CD4-positive, alpha-beta T cell (primary cell): Measurements from ENCODE around the gene PLEKHF1. TPM values are rescaled to one million over a fixed set of nuclear protein-coding genes. Genes with fewer than 3 reads are reported as not detected.

Experiments
- ATAC-seq: fragments of 200-7000 bp; cut with Tn5 transposase; one replicate; pipeline ENCODE4 v1.10.0; 2022; ENCODE audit warnings: mild to moderate bottlenecking; ENCODE audit not compliant: poor library complexity
- CTCF ChIA-PET: fragments of 350-600 bp; sonication (Branson Sonifier 250); formaldehyde crosslinking; loops from one replicate; lab custom pipeline; 2021; ENCODE audit warnings: antibody characterized with exemption, inconsistent platforms; lab: Charles Lee
- POLR2A ChIA-PET: fragments of 350-600 bp; sonication (Branson Sonifier 250); formaldehyde crosslinking; loops from one replicate; lab custom pipeline; 2021; ENCODE audit warnings: antibody characterized with exemption, inconsistent platforms; lab: Charles Lee
- DNase-seq, 14 experiments: peaks; one replicate each; pipeline ENCODE4 v3.0.0-alpha.2; 2013 to 2020; ENCODE audit warnings: mixed read lengths in 2 of 14
- H3K27ac ChIP-seq, 2 donors: one replicate each; pipeline versions ENCODE4 v1.5.1 to v1.7.0; 2013; ENCODE audit warnings: low read length in 2 of 2, low read depth in 1 of 2, mild to moderate bottlenecking in 1 of 2
- H3K27me3 ChIP-seq, 2 experiments: 1 replicate in 1 of 2; 2 replicates in 1 of 2; pipeline versions ENCODE4 v1.6.1 to v1.7.0; 2013; ENCODE audit warnings: low read length in 2 of 2, control low read depth in 1 of 2, mild to moderate bottlenecking in 1 of 2, moderate library complexity in 1 of 2; ENCODE audit not compliant: insufficient read depth in 2 of 2, control insufficient read depth in 1 of 2
- H3K36me3 ChIP-seq: one replicate; pipeline ENCODE4 v1.6.1; 2013; ENCODE audit warnings: low read length, control low read depth; ENCODE audit not compliant: insufficient read depth
- H3K4me1 ChIP-seq: one replicate; pipeline ENCODE4 v1.6.1; 2013; ENCODE audit warnings: low read length, control low read depth; ENCODE audit not compliant: insufficient read depth
- H3K4me3 ChIP-seq: one replicate; pipeline ENCODE4 v1.5.1; 2013; ENCODE audit warnings: mild to moderate bottlenecking, low read length, moderate library complexity
- H3K9me3 ChIP-seq, 2 experiments: 1 replicate in 1 of 2; 2 replicates in 1 of 2; pipeline versions ENCODE4 v1.6.1 to v1.7.0; 2013; ENCODE audit warnings: low read length in 2 of 2, mild to moderate bottlenecking in 2 of 2, control low read depth in 1 of 2, moderate library complexity in 1 of 2; ENCODE audit not compliant: control insufficient read depth in 1 of 2, insufficient read depth in 1 of 2
- H3K27ac Mint-ChIP-seq: one replicate; pipeline ENCODE4 v1.8.0; 2020; ENCODE audit warnings: mixed read lengths
- H3K27me3 Mint-ChIP-seq: one replicate; pipeline ENCODE4 v1.8.0; 2021; ENCODE audit warnings: mixed read lengths
- H3K36me3 Mint-ChIP-seq: one replicate; pipeline ENCODE4 v1.8.0; 2021; ENCODE audit warnings: low read depth, mixed read lengths
- H3K4me1 Mint-ChIP-seq: one replicate; pipeline ENCODE4 v1.8.0; 2021; ENCODE audit warnings: low read depth, mixed read lengths
- H3K4me3 Mint-ChIP-seq: one replicate; pipeline ENCODE4 v1.8.0; 2020; ENCODE audit warnings: mild to moderate bottlenecking, mixed read lengths
- H3K9me3 Mint-ChIP-seq: one replicate; pipeline ENCODE4 v1.8.0; 2020; ENCODE audit warnings: mixed read lengths
- CTCF ChIP-seq: fragments of 200-600 bp; IDR thresholded peaks from one replicate; pipeline ENCODE4 v1.8.0; 2022; ENCODE audit warnings: antibody characterized with exemption, mild to moderate bottlenecking
- intact Hi-C, 2 experiments: fragments of 100-400 bp; cut with DNase I in 1 of 2; cut with micrococcal nuclease in 1 of 2; formaldehyde crosslinking; loops; one replicate each; pipeline versions ENCODE4 v1.15.1 to v1.9.0; 2023 to 2025; cut with DNase I, micrococcal nuclease
- total RNA-seq, 174 experiments: library from RNA in 2 of 174; stranded (reverse) in 2 of 174; gene quantifications; one replicate each; pipeline ENCODE4 v1.2.3 and lab custom pipeline; 2021 to 2026

The PLEKHF1 gene
- total RNA-seq, 2 experiments from 2014 or later: 37.5 to 41.0 TPM

- DNase-seq: peak in 1 of 14 experiments; percentile 21
- intact Hi-C loops: no loop called here
- Mint-ChIP-seq H3K27ac (no peak overlapping the region), H3K4me3 (no peak overlapping the region), H3K36me3 (no peaks in the 10 kb centered on the region), H3K4me1 (peaks cover 6% of the 10 kb centered on the region), H3K9me3 (no peaks in the 10 kb centered on the region), H3K27me3 (no peaks in the 10 kb centered on the region)
- no peaks in the 10 kb centered on the region for H3K9me3 ChIP-seq
- ChIA-PET POLR2A (no interaction called here), CTCF (no interaction called here)
- no peak overlapping the region for H3K4me3 ChIP-seq
- no peaks in the 10 kb centered on the region for H3K4me1 ChIP-seq
- ATAC-seq: no peak
- H3K36me3 ChIP-seq: no peaks in the 10 kb centered on the region
- no peak overlapping the region for H3K27ac ChIP-seq
- H3K27me3 ChIP-seq: no peaks in the 10 kb centered on the region
- TF ChIP-seq CTCF: no peak
These were observed 25.0 kb upstream of the PLEKHF1 start for GRCh38 chr19:29640231-29640630.

- Histone ChIP-seq H3K36me3 (no peaks in the 10 kb centered on the region), H3K4me3 (no peak overlapping the region), H3K4me1 (peaks cover 12% of the 10 kb centered on the region), H3K27me3 (no peaks in the 10 kb centered on the region), H3K9me3 (no peaks in the 10 kb centered on the region), H3K27ac (no peak overlapping the region)
- Mint-ChIP-seq H3K27me3 (no peaks in the 10 kb centered on the region), H3K36me3 (no peaks in the 10 kb centered on the region), H3K4me3 (no peak overlapping the region), H3K9me3 (no peaks in the 10 kb centered on the region), H3K4me1 (peaks cover 18% of the 10 kb centered on the region), H3K27ac (no peak overlapping the region)
- CTCF ChIA-PET: no interaction called here
- DNase-seq (no peak), ATAC-seq (no peak)
- POLR2A ChIA-PET: no interaction called here
- TF ChIP-seq CTCF: no peak
- intact Hi-C loops: no loop called here
These were observed 23.7 kb upstream of the PLEKHF1 start for GRCh38 chr19:29641597-29641996.

- peaks cover 18% of the 10 kb centered on the region for H3K4me1 Mint-ChIP-seq
- H3K4me1 ChIP-seq: peaks cover 12% of the 10 kb centered on the region
- H3K4me3 Mint-ChIP-seq: no peak overlapping the region
- no peaks in the 10 kb centered on the region for H3K27me3 Mint-ChIP-seq
- no peak overlapping the region for H3K27ac Mint-ChIP-seq
- intact Hi-C loops: no loop called here
- H3K9me3 ChIP-seq: no peaks in the 10 kb centered on the region
- ChIA-PET POLR2A (no interaction called here), CTCF (interaction anchor here (0.8 kb wide), 1 partner anchor 9 kb away, joined by 4 read pairs; no protein-coding TSS in a partner anchor)
- TF ChIP-seq CTCF: no peak
- no peaks in the 10 kb centered on the region for H3K9me3 Mint-ChIP-seq
- H3K27ac ChIP-seq: no peak overlapping the region
- ATAC-seq: no peak
- no peak overlapping the region for H3K4me3 ChIP-seq
- no peaks in the 10 kb centered on the region for H3K36me3 ChIP-seq
- DNase-seq: no peak
- H3K36me3 Mint-ChIP-seq: no peaks in the 10 kb centered on the region
- no peaks in the 10 kb centered on the region for H3K27me3 ChIP-seq
These were observed 21.8 kb upstream of the PLEKHF1 start for GRCh38 chr19:29643361-29643935.
